ENCODE measurements around the gene CDC42BPB.

CDC42BPB gene

GRCh38 chr14:102944448-102945330 lies 112.7 kb downstream of the CDC42BPB start:
- no peak for DNase-seq (ENCODE audit: low spot score)

- DNase-seq (ENCODE audit: low spot score) = no peak
These were observed 113.4 kb downstream of the CDC42BPB start for GRCh38 chr14:102943979-102944378.

GRCh38 chr14:102943454-102943853 lies 113.9 kb downstream of the CDC42BPB start:
- DNase-seq (ENCODE audit: low spot score) = no peak

GRCh38 chr14:102942069-102942468 lies 115.3 kb downstream of the CDC42BPB start:
- DNase-seq (ENCODE audit: low spot score) = no peak

- no peak for DNase-seq (ENCODE audit: low spot score)
These were observed 115.8 kb downstream of the CDC42BPB start for GRCh38 chr14:102941419-102942011.

GRCh38 chr14:102940729-102941362 lies 116.5 kb downstream of the CDC42BPB start:
- no peak for DNase-seq (ENCODE audit: low spot score)

- DNase-seq (ENCODE audit: low spot score) = no peak
These were observed 117.4 kb downstream of the CDC42BPB start for GRCh38 chr14:102939820-102940561.

GRCh38 chr14:102939329-102939728 lies 118.0 kb downstream of the CDC42BPB start:
- DNase-seq (ENCODE audit: low spot score) = no peak

GRCh38 chr14:102938191-102938590 lies 119.2 kb downstream of the CDC42BPB start:
- no peak for DNase-seq (ENCODE audit: low spot score)

- DNase-seq (ENCODE audit: low spot score) = no peak
These were observed 119.8 kb downstream of the CDC42BPB start for GRCh38 chr14:102937331-102938175.

GRCh38 chr14:102935756-102936155 lies 121.6 kb downstream of the CDC42BPB start:
- DNase-seq (ENCODE audit: low spot score) = no peak

GRCh38 chr14:102933618-102934231 lies 123.6 kb downstream of the CDC42BPB start:
- no peak for DNase-seq (ENCODE audit: low spot score)

GRCh38 chr14:102932484-102933248 lies 124.7 kb downstream of the CDC42BPB start:
- no peak for DNase-seq (ENCODE audit: low spot score)

GRCh38 chr14:102931580-102932285 lies 125.6 kb downstream of the CDC42BPB start:
- DNase-seq (ENCODE audit: low spot score) = no peak

- no peak for DNase-seq (ENCODE audit: low spot score)
These were observed 126.4 kb downstream of the CDC42BPB start for GRCh38 chr14:102930753-102931579.

- DNase-seq (ENCODE audit: low spot score) = peak; percentile 54
These were observed 127.1 kb downstream of the CDC42BPB start for GRCh38 chr14:102930138-102930752.

- DNase-seq (ENCODE audit: low spot score) = peak; percentile 44
These were observed 127.9 kb downstream of the CDC42BPB start for GRCh38 chr14:102929241-102930137.
